HG03196 (cell line): ENCODE measurements around the gene GALM.
"Not testable (repeated sequence)": the region's sequence is repeated elsewhere in the genome, so short reads cannot be mapped to it uniquely, and the experiment has no call there.

Source experiments
- ATAC-seq: cut with Tn5 transposase; IDR thresholded peaks from one replicate; pipeline ENCODE4 v1.9.1; 2021; ENCODE audit not compliant: unreplicated experiment

GALM gene

DNA sequence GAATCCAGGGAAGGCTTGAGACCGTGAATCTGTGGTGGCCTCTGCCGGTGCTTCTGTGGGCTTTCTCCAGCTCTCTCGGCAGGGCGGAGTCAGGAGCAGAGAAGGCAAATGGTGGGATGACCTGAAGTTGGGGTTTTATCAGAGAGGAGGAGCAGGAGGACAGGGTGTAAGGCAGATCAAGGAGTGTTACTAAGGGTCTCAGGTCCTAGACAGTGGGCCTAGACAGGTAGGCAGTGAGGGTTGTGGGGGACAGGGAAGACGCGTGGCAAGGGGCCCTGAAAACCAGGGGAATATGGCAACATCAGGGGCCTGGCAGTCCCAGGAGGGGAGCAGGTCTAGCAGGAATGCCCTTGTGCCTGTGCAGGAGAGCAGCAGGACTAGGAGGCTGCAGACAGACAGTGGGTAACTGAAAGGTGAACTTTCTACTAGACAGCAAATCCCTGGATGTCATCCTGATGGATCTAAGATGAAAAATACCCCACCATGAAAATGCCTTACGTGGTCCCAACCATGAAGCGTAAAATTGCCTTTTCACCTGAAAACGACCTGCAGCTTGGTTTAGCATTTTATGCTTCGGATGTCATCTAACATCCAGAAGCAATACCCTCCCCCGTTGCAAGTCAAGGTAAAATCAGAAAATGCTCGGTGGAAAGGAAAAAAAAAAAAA lies 43.1 kb downstream of the GALM start:
- no peak for ATAC-seq

DNA sequence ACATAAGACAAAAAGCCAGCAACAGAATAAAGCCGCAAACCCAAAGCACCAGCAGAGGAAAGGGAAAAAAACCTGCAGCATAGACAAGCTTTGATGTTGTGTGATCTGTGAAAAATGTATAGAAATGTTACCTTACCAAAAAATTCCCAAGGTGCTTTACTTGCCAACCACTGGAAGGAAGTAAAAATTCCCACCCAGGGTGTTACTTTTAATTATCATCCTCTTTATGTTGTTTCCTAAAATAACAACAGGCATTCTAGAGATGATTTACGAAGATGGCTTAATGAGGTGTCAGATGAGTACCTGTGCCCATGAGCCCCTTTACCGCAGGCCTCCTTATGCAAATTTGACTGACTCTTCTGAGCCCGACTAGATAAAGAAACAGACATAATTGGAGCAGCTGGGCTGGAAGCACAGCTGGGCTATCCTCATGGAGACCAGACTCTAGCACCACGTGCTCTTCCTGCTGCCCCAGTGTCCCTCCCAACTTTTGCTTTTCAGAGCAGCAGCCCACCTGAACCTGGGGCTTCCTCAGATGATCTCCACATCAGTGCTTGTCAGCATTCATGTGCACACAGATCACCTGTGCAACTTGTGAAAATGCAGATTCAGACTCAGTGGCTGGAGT lies 43.8 kb downstream of the GALM start:
- no peak for ATAC-seq

DNA sequence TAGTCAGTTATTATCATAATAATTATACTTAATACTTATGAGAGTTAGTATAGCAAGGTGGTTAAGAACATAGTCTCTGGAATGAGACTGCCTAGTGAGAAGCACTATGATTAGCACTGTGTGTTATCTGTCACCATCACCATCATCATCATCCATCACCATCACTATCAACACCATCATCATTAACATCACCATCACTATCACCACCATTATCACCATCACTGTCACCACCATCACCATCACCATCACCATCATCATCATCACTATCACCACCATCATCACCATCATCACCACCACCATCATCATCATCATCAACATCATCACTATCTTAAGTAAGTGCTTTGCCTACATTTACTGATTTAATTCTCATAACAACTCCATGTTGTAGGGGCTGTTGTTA lies 45.6 kb downstream of the GALM start:
- no peak for ATAC-seq

DNA sequence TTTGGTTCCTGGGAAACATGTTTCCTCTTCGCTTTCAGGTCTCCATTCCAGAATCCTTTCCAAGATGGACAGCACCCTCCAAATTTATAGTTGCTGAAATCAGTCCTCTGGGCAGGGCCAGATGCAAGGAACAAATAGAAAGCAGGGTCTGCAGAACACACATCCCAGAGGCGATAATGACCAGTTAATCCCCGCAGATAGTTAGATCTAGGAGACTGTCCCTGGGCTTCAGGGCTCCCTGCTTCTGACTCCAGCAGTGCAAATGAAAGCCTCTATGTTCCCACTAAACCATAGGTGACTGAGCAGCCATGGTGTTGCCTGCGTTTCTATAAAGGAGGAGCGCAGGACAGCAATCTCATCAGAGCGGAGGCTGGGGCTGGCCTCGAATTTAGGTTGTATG lies 46.5 kb downstream of the GALM start:
- no peak for ATAC-seq

DNA sequence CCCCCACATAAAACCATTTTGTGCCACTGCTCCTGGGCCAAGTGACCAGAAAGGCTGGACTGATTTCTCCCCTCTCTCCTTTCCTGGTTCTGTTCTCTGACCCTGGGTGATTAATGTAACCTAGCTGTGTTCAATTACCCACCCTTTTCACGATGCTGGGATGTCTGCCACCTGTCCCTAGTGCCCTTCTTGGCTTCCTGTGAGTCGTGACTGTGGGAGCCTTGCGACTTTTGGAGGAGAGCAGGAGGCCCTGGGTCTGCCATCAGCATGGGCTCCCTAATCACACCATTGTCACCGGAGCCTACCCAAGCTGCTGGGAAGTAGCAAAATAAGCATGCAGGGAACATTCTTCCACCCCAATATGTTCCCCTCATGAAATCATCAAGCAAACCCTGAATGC lies 47.0 kb downstream of the GALM start:
- no peak for ATAC-seq

DNA sequence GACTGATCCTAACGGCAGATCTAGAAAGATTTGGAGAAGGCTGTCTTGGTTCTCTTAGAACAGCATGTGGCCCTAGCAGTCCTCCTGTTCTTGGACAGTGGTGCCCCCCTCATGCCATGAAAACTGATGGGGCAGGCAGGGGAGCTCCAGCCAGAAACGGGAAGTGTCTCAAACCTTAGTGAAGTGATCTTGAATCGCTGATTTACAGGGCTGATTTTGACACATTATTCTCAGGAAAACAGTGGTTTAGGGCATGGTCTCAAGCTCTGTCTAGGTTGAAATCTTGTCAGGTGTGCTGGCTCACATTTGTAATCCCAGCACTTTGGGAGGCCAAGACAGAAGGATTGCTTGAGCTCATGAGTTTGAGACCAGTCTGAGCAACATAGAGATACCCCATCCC lies 47.4 kb downstream of the GALM start:
- ATAC-seq = no peak

DNA sequence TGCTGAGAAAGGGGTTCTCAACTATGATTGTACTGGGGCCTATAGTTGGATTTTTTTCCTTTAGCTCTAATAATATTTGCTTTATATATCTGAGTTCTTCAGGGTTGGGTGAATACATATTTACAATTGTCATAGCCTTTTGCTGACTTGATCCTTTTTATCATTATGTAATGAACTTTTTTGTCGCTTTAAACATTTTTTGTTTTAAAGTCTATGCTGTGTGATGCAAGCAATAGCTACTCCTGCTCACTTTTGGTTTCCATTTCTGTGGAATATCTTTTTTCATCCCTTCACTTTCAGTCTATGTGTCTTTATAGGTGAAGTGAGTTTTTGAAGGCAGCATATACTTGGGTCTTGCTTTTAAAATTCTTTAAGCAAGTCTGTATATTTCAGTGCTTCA lies 49.0 kb downstream of the GALM start:
- ATAC-seq = not testable (repeated sequence)

DNA sequence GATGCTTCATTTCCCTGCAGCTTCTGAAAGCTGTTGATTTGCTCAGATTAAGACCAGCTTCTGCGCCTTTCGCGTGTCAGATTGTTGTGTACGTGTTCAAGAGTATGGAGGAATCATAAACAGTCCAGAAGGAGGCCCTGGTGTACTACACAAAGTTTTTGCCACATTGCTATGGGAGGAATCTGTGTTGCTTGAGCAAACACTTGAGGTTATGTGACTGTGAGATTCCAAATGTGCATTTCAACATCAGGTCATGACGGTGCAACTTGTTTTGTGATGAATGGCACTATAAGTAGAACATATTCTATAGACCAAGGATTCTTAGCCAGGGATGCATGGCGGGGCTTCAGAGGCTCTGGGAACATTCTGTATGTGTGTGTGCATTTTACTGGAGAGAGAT lies 50.3 kb downstream of the GALM start:
- ATAC-seq = no peak

DNA sequence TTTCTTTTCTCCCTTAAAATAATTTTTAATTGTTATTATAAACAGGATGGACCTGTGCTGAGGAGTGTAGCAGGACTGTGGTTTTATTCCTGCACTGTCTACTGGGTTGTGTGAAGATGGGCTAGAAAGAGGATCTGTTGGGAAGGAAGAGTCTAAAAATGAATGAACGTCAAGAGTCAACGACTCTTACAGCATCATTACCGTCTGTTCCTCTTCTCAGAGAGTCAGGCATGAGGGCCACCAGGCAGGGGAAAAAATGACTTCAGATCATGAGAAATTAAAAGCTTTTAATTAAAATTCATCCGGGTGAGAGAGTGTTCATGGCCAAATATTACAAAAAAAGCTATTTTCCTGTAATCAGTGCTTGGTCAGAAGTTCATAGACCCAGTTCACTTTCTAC lies 52.7 kb downstream of the GALM start:
- ATAC-seq = no peak

DNA sequence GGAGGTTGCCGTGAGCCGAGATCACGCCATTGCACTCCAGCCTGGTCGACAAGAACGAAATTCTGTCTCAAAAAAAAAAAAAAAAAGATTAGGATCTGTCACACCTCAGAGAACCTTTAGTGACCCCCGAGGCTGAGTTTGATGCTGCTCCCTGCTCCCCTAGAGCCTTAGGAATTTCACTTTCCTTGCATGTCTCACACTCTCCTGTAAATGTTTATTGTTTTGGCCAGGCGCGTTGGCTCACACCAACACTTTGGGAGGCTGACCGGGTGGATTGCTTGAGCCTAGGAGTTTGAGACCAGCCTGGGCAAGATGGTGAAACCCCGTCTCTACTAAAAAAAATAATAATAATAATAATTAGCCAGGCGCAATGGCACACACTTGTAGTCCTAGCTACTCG lies 53.8 kb downstream of the GALM start:
- no peak for ATAC-seq

DNA sequence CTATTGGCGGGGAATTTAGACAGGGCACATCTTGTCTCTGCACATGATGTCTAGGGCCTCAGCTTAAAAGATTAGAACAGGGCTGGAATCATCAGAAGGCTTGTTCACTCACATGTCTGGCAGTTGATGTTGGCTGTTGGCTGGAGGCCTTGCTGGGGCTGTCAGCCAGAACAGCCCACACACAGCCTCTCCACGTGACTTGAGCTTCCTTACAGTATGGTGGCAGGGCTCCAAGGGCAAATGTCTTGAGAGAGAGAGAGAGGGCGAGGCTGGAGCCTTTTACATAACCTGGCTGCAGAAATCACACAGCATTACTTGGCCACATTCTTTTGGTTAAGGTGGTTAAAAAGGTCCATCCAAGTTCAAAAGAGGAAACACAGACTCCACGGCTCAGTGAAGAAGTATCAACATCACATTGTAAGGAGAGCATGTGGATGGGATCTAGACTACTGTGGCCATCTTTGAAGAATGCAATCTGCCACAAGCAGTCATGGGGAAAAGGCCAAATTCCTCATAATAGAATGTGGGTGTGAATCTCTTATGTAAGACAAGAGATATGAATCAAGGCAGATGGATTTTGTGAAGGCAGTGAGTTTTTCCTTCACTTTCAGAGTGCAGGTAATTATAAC lies 54.8 kb downstream of the GALM start:
- ATAC-seq = no peak

DNA sequence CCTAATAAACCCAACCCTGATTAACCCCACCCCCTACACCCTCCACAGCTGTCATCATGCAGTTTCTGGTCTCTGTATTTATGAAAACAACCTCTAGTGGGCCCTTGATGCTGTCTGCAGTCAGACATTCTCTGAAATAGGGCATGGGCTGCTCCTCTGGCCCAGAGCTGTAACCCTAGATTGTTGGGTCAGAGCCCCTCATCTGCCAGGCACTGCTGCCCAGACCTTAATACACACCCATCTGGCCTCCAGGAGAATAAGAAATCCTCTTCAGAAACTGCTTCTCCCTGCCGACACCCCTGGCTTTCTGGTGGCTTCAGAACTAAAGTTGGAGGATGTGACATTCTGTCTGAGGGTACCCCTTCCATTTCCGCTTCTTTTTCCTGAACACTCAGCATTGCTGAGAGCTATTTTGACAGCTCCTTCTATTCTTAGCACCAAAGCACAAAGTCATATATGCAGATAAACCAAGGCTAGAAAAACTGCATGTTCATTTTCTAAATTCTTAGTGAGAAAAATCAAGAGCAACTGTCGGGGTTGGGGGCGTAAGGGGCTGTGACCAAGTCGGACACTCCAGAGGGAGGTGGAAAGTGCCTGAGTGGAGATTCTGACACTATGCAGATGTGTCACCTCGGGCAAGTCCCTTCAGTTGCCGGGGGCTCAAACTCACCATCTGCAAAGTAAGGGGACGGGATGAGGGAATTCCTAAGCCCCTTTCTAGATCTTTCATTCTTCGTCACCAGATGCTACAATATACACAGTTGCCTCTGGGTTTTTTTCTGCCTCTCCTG lies 56.6 kb downstream of the GALM start:
- ATAC-seq = peak; percentile 43

DNA sequence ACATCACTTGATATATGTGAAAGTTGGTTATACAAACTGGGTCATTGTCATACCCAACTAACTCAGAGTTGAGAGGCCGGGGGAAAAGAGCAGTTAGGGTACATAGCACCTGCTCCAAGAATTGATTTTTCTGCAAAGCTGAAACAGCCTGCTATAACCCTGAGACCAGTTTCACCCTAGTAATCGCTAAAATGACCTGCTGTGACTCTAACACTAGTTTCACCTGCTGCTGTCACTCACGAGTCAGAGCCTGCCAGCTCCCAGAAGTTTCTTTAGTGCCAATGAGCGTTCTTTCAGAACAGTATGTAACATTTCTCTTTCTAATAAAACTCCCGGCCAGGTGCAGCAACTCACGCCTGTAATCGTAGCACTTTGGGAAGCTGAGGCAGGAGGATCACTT lies 57.3 kb downstream of the GALM start:
- ATAC-seq = peak; percentile 48

DNA sequence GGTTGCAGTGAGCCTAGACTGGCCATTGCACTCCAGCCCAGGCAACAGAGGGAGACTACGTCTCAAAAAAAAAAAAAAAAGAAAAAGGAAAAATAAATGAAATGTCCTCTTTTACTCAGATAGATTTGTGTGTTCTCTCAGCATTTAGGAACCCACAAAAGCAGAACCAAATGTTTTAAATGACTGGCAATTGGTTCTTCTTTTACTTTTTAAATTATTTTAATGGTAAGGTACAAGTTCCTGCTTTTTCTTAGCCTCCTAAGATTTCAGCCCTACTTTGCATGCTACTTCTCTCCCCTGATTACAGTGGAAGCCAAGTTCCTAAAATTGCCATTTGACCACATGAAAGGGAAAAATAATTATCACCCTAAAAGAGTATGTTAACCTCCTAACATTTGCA lies 61.7 kb downstream of the GALM start:
- ATAC-seq = no peak

DNA sequence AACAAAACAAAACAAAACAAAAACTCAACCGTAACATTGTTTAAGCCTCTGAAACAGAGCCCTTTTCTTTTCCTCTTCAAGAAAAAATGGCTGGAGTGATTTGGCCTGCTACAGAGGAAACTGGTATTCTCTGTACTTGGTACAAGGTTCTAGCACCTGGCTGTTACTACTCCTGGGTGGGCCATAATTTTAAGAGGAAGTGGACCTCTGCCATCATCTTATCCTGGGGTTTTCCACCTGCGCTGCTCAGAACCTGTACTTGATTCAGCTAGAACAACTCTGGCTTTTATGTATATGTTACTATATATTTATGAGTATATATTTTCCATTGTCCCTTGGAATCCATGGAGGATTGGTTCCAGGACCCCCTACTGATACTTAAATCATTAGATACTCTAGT lies 62.8 kb downstream of the GALM start:
- no peak for ATAC-seq

DNA sequence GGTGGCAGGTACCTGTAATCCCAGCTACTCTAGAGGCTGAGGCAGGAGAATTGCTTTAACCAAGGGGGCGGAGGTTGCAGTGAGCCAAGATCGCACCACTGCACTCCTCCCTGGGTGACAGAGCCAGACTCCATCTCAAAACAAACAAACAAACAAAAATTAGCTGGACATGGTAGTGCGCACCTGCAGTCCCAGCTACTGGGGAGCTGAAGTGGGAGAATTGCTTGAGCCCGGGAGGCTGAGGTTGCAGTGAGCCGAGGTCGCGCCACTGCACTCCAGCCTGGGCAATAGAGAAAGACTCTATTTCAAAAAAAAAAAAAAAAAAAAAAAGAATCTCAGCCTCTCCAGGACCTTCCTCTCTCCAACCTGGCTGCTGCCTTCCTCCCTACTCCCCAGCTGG lies 65.2 kb downstream of the GALM start:
- ATAC-seq = no peak

DNA sequence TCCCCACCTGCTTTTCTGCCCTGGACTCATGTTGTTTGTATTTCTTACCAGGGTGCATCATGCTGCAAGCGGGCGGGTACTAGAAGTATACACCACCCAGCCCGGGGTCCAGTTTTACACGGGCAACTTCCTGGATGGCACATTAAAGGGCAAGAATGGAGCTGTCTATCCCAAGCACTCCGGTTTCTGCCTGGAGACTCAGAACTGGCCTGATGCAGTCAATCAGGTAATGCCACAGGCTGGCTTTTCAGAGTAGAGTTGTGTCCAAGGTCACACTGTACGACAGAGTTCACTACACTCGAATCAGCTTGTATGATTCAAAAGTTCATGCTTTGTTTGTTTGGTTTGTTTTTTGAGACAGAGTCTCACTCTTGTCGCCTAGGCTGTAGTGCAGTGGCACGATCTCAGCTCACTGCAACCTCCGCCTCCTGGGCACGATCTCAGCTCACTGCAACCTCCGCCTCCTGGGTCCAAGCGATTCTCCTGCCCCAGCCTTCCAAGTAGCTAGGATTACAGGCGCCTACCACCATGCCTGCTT lies 65.8 kb downstream of the GALM start:
- no peak for ATAC-seq

DNA sequence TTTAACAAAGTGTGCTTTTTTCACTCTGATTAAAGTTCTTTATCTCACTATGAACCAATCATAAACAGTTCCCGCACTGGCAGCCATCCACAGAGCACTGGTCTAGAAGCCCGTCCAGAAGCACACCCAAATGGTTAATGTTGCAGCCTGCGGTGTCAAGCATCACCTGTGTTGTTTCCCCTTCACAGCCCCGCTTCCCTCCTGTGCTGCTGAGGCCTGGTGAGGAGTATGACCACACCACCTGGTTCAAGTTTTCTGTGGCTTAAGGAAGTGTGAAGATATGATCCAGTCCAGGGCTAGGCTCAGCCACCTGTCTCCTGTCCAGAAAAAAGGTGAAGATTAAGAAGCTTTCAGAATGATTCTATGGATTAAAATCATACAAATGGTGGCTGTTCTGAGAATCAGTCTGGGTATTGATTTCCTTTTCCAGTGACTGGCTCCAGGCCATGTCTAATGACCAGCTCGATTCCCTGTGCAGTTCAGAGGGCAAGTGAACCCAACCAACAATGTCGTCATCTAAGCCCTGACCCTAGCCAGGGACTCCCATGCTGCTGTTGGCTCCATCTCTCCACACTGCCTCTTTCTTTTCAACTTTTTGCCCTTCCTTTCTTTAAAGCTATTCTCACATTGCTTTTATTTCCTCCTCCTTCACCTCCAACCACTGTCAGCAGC lies 67.5 kb downstream of the GALM start:
- no peak for ATAC-seq

DNA sequence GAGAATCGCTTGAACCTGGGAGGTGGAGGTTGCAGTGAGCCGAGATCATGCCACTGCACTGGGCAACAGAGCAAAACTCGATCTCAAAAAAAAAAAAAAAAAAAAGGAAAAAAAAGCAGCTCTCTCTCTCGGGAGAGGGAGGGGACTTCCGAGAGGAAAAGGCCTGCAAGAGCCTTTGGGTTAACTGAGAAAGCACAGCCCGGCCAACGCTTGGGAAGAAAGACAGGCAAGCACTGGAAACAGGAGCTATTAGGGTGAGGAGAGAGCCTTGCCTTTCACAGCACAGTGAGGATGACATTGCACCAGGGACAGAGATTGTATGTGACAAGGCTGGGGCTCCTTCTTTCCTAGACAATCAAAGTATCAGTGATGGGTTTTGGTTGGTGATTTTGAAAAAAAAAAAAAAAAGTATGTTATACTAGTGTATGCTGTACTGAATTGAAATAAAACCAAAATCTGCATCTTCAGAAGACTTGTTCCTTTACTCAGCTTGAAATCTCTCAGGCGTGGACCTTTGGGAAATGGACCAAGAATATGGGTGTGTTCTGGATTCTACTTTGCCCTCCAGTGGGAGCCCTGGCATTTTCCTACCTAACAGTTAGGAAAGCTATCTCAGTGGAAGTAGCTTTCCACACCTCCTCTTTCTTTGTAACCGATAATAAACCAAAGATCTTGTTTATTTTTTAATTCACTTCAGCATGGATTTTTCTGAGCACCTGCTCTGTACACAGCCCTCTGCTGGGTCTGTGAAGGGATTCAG lies 68.6 kb downstream of the GALM start:
- ATAC-seq = no peak

DNA sequence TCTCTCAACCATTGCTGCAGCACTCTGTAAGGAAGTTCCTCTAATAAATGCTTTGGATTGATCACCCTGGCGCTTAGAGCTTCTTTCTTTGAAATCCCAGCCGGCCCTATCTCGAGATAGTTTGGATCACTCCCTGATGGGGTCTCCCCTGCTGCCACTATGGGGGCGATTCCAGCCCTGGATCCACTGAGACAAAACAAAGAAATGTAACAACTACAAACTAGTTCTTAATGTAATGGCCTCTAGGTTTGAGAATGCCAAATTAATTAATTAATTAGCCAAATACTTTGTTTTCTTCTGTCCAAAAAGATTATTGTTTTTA lies 70.0 kb downstream of the GALM start:
- ATAC-seq = no peak
